GM18873 (cell line): ENCODE measurements around the gene SLC9A3.
"Not testable (repeated sequence)": the region's sequence is repeated elsewhere in the genome, so short reads cannot be mapped to it uniquely, and the experiment has no call there.

ENCODE experiments used
- ATAC-seq: cut with Tn5 transposase; IDR thresholded peaks from one replicate; pipeline ENCODE4 v1.9.1; 2021; ENCODE audit warnings: mild to moderate bottlenecking, moderate library complexity, moderate number of reproducible peaks; ENCODE audit not compliant: unreplicated experiment, low FRiP score

SLC9A3 gene

GRCh38 chr5:492314-492893, 31.8 kb downstream of the SLC9A3 start:
- ATAC-seq, result no peak

GRCh38 chr5:491856-492155, 32.4 kb downstream of the SLC9A3 start:
- ATAC-seq, result no peak

- ATAC-seq, result no peak
These were observed 33.0 kb downstream of the SLC9A3 start for GRCh38 chr5:491119-491855.

GRCh38 chr5:490116-491106, 33.8 kb downstream of the SLC9A3 start:
- no peak for ATAC-seq

- ATAC-seq, result no peak
These were observed 34.6 kb downstream of the SLC9A3 start for GRCh38 chr5:489689-490080.

GRCh38 chr5:488744-489688, 35.2 kb downstream of the SLC9A3 start:
- no peak for ATAC-seq

GRCh38 chr5:488241-488640, 36.0 kb downstream of the SLC9A3 start:
- ATAC-seq, result no peak

GRCh38 chr5:486597-486996, 37.7 kb downstream of the SLC9A3 start:
- not testable (repeated sequence) for ATAC-seq

- ATAC-seq, result no peak
These were observed 38.2 kb downstream of the SLC9A3 start for GRCh38 chr5:485946-486491.

- no peak for ATAC-seq
These were observed 38.9 kb downstream of the SLC9A3 start for GRCh38 chr5:485113-485945.

- ATAC-seq, result no peak
These were observed 39.7 kb downstream of the SLC9A3 start for GRCh38 chr5:484556-484955.

- no peak for ATAC-seq
These were observed 40.7 kb downstream of the SLC9A3 start for GRCh38 chr5:483434-484140.

- ATAC-seq, result no peak
These were observed 41.2 kb downstream of the SLC9A3 start for GRCh38 chr5:483011-483410.

- ATAC-seq, result no peak
These were observed 41.7 kb downstream of the SLC9A3 start for GRCh38 chr5:482506-482905.

GRCh38 chr5:482021-482420, 42.2 kb downstream of the SLC9A3 start:
- no peak for ATAC-seq

- no peak for ATAC-seq
These were observed 42.9 kb downstream of the SLC9A3 start for GRCh38 chr5:481347-481746.

- no peak for ATAC-seq
These were observed 44.5 kb downstream of the SLC9A3 start for GRCh38 chr5:479566-480319.
